IMR-90 (cell line): ENCODE data around the gene EHF. TPM values are rescaled to one million over a fixed set of nuclear protein-coding genes. Genes with fewer than 3 reads are reported as not detected.
A peak's percentile ranks its signal among the peaks of the same experiment; 100 is the strongest.

Experiments used
- ATAC-seq: fragments of 200-7000 bp; cut with Tn5 transposase; 2 replicates; pipeline ENCODE4 v1.9.1; 2020; ENCODE audit warnings: low read depth, mild to moderate bottlenecking, moderate library complexity
- BruUV-seq: library from RNA; stranded (reverse); fragments of 400-500 nt; replicated peaks from 2 replicates; lab custom pipeline; 2021; lab: Mats Ljungman, UMichigan
- CTCF ChIA-PET: fragments of 300-600 bp; formaldehyde crosslinking; extraction: SDS; loops from one replicate; lab custom pipeline; 2021; ENCODE audit warnings: antibody characterized with exemption; lab: Yijun Ruan, JAX
- POLR2A ChIA-PET: fragments of 300-600 bp; sonication (Branson Sonifier 250); formaldehyde crosslinking; loops from one replicate; lab custom pipeline; 2022; ENCODE audit warnings: antibody characterized with exemption; ENCODE audit not compliant: unreplicated experiment; lab: Charles Lee
- DNase-seq: peaks from one replicate; pipeline ENCODE4 v3.0.0; 2013
- H2AFZ ChIP-seq: replicated peaks from 2 replicates; pipeline ENCODE3; 2013; ENCODE audit warnings: low read length, mild to moderate bottlenecking; ENCODE audit not compliant: poor library complexity
- H2AK5ac ChIP-seq: 2 replicates; pipeline ENCODE4 v1.6.1; 2013; ENCODE audit warnings: low read depth, low read length, inconsistent platforms
- H2AK9ac ChIP-seq: replicated peaks from 2 replicates; pipeline ENCODE3; 2013; ENCODE audit warnings: mild to moderate bottlenecking, low read depth, low read length, moderate library complexity; ENCODE audit not compliant: poor library complexity
- H2BK120ac ChIP-seq: 2 replicates; pipeline ENCODE4 v1.6.1; 2013; ENCODE audit warnings: low read depth, low read length, inconsistent platforms
- H2BK15ac ChIP-seq: 3 replicates; pipeline ENCODE4 v1.6.1; 2013; ENCODE audit warnings: low read depth, low read length, inconsistent platforms
- H2BK20ac ChIP-seq: 2 replicates; pipeline ENCODE4 v1.6.1; 2013; ENCODE audit warnings: low read depth, mild to moderate bottlenecking, inconsistent platforms, low read length, moderate library complexity
- H2BK5ac ChIP-seq: 2 replicates; pipeline ENCODE4 v1.6.1; 2013; ENCODE audit warnings: mild to moderate bottlenecking, low read depth, low read length, inconsistent platforms; ENCODE audit not compliant: poor library complexity, severe bottlenecking
- H3K14ac ChIP-seq: replicated peaks from 2 replicates; pipeline ENCODE4 v1.6.1; 2013; ENCODE audit warnings: low read depth, low read length, inconsistent platforms
- H3K18ac ChIP-seq: 2 replicates; pipeline ENCODE4 v1.6.1; 2013; ENCODE audit warnings: low read depth, low read length, control low read depth
- H3K23ac ChIP-seq: 2 replicates; pipeline ENCODE4 v1.6.1; 2013; ENCODE audit warnings: low read depth, low read length, inconsistent platforms
- H3K27ac ChIP-seq: 2 replicates; pipeline ENCODE4 v1.5.1; 2013; ENCODE audit warnings: mild to moderate bottlenecking, control low read depth, low read length; ENCODE audit not compliant: insufficient read depth
- H3K27me3 ChIP-seq: 2 replicates; pipeline ENCODE4 v1.6.1; 2013; ENCODE audit warnings: low read length; ENCODE audit not compliant: control insufficient read depth, insufficient read depth
- H3K36me3 ChIP-seq: 2 replicates; pipeline ENCODE4 v1.6.1; 2013; ENCODE audit warnings: low read length, mixed read lengths; ENCODE audit not compliant: control insufficient read depth, insufficient read depth
- H3K4ac ChIP-seq: 2 replicates; pipeline ENCODE4 v1.6.1; 2013; ENCODE audit warnings: low read depth, low read length, inconsistent platforms
- H3K4me1 ChIP-seq: 2 replicates; pipeline ENCODE4 v1.6.1; 2013; ENCODE audit warnings: low read length, mixed read lengths; ENCODE audit not compliant: control insufficient read depth, insufficient read depth
- H3K4me2 ChIP-seq: 2 replicates; pipeline ENCODE4 v1.6.1; 2013; ENCODE audit warnings: low read depth, mild to moderate bottlenecking, control low read depth, low read length, moderate library complexity
- H3K4me3 ChIP-seq: 2 replicates; pipeline ENCODE4 v1.5.1; 2013; ENCODE audit warnings: low read depth, mild to moderate bottlenecking, control low read depth, low read length, moderate library complexity; ENCODE audit not compliant: insufficient read depth
- H3K56ac ChIP-seq: 2 replicates; pipeline ENCODE4 v1.6.1; 2013; ENCODE audit warnings: low read length, inconsistent platforms; ENCODE audit not compliant: insufficient read depth; ENCODE audit errors: extremely low read depth
- H3K79me1 ChIP-seq, 2 experiments: 2 replicates each; pipeline ENCODE4 v1.6.1; 2013; ENCODE audit warnings: low read length in 2 of 2, inconsistent platforms in 1 of 2, low read depth in 1 of 2
- H3K9ac ChIP-seq: 2 replicates; pipeline ENCODE4 v1.6.1; 2013; ENCODE audit warnings: low read depth, low read length, control low read depth
- H3K9me1 ChIP-seq: 2 replicates; pipeline ENCODE4 v1.6.1; 2013; ENCODE audit warnings: low read length, inconsistent platforms; ENCODE audit not compliant: insufficient read depth
- H3K9me3 ChIP-seq: 2 replicates; pipeline ENCODE4 v1.6.1; 2013; ENCODE audit warnings: low read length; ENCODE audit not compliant: control insufficient read depth, insufficient read depth
- H4K20me1 ChIP-seq: 2 replicates; pipeline ENCODE4 v1.6.1; 2013; ENCODE audit warnings: low read length, inconsistent platforms; ENCODE audit not compliant: insufficient read depth
- H4K5ac ChIP-seq: 2 replicates; pipeline ENCODE4 v1.6.1; 2013; ENCODE audit warnings: mild to moderate bottlenecking, low read depth, low read length, control low read depth
- H4K8ac ChIP-seq, 2 experiments: 2 replicates each; pipeline ENCODE4 v1.6.1; 2013; ENCODE audit warnings: low read depth in 2 of 2, low read length in 2 of 2, control low read depth in 1 of 2, inconsistent platforms in 1 of 2
- H4K91ac ChIP-seq: 2 replicates; pipeline ENCODE4 v1.6.1; 2013; ENCODE audit warnings: low read depth, low read length, inconsistent platforms; ENCODE audit not compliant: insufficient read depth
- BHLHE40 ChIP-seq: fragments of 150-350 bp; IDR thresholded peaks from 2 replicates; pipeline ENCODE4 v1.6.1; 2016; ENCODE audit warnings: mild to moderate bottlenecking, low read depth, low read length
- CEBPB ChIP-seq: IDR thresholded peaks from 2 replicates; pipeline ENCODE4 v1.6.1; 2012; ENCODE audit warnings: low read depth, low read length, improper control_type of control experiment
- CHD1 ChIP-seq: IDR thresholded peaks from 2 replicates; pipeline ENCODE4 v1.6.1; 2012; ENCODE audit warnings: low read depth, low read length, improper control_type of control experiment
- FOS ChIP-seq: fragments of 150-350 bp; IDR thresholded peaks from 2 replicates; pipeline ENCODE4 v1.6.1; 2016; ENCODE audit warnings: low read depth, low read length
- MAFK ChIP-seq: IDR thresholded peaks from 2 replicates; pipeline ENCODE4 v1.6.1; 2012; ENCODE audit warnings: low read depth, low read length, improper control_type of control experiment
- MAZ ChIP-seq: IDR thresholded peaks from 2 replicates; pipeline ENCODE4 v1.6.1; 2012; ENCODE audit warnings: low read depth, mild to moderate bottlenecking, low read length, improper control_type of control experiment, moderate library complexity, borderline replicate concordance
- POLR2A ChIP-seq: IDR thresholded peaks from 2 replicates; pipeline ENCODE4 v1.6.1; 2012; ENCODE audit warnings: mild to moderate bottlenecking, low read depth, low read length
- RAD21 ChIP-seq: IDR thresholded peaks from 2 replicates; pipeline ENCODE4 v1.6.1; 2012; ENCODE audit warnings: low read length, improper control_type of control experiment
- RCOR1 ChIP-seq: IDR thresholded peaks from 2 replicates; pipeline ENCODE4 v1.6.1; 2012; ENCODE audit warnings: mild to moderate bottlenecking, low read length, improper control_type of control experiment; ENCODE audit not compliant: insufficient replicate concordance
- SMC3 ChIP-seq: fragments of 150-350 bp; IDR thresholded peaks from 2 replicates; pipeline ENCODE4 v1.6.1; 2016; ENCODE audit warnings: low read depth, mild to moderate bottlenecking, antibody characterized with exemption, low read length, moderate library complexity
- WGBS, 2 experiments: methylation state at CpG; one replicate each; pipeline versions ENCODE4 v1.1.5 to v1.1.7; 2013; ENCODE audit warnings: missing lambda C conversion rate in 2 of 2; ENCODE audit not compliant: insufficient read length in 1 of 2; ENCODE audit errors: extremely low coverage in 2 of 2; 5-methylcytosine and 5-hydroxymethylcytosine counted together
- dilution Hi-C: fragments of 300-500 bp; cut with HindIII; formaldehyde crosslinking; loops from one replicate; pipeline ENCODE4 v1.14.3; 2018; ENCODE audit warnings: low sequenced_read_pairs; ENCODE audit not compliant: unreplicated experiment
- in situ Hi-C: fragments of 300-500 bp; cut with MboI; formaldehyde crosslinking; loops from 3 replicates; pipeline ENCODE4 v1.14.3; 2019; ENCODE audit warnings: low sequenced_read_pairs, inconsistent platforms, mixed read lengths
- intact Hi-C: fragments of 100-400 bp; cut with micrococcal nuclease; formaldehyde crosslinking; loops from 2 replicates; pipeline ENCODE4 v1.10.0; 2022
- polyA plus RNA-seq, 3 experiments: library from polyadenylated mRNA; depleted of rRNA; stranded (reverse); fragments of >200 nt; gene quantifications; 2 replicates each; pipeline ENCODE4 v1.2.3, GENCODE V29; 2012; ENCODE audit warnings: low replicate concordance in 1 of 3
- total RNA-seq: library from RNA; depleted of rRNA; stranded (reverse); fragments of >200 nt; gene quantifications from 2 replicates; pipeline ENCODE4 v1.2.3, GENCODE V29; 2012
- TF ChIP-seq, protein P1 (sequence below): conservative IDR thresholded peaks from 2 replicates; pipeline ENCODE4 v1.5.1; 2012; ENCODE audit warnings: mild to moderate bottlenecking, low read depth, low read length, improper control_type of control experiment
- TF ChIP-seq, protein P2 (sequence below): fragments of 150-350 bp; IDR thresholded peaks from 2 replicates; pipeline ENCODE4 v1.6.1; 2017; ENCODE audit warnings: mild to moderate bottlenecking, antibody characterized with exemption, low read length, low read depth

Gene EHF
- total and polyA plus RNA-seq, 2 of the 4 experiments (the other 2 are of a cell fraction): under 0.01 TPM; not detected in 1

- ATAC-seq (peak; percentile 86), DNase-seq (peak; percentile 99)
- Histone ChIP-seq H2BK5ac (peak overlapping the region; percentile 85), H3K18ac (peak overlapping the region; percentile 66; the same call in 1 of the 2 replicates), H3K9me1 (peaks cover 17% of the 10 kb centered on the region), H3K79me1 (no peaks in the 10 kb centered on the region), H2AK9ac (peak overlapping the region; percentile 50), H2BK15ac (peak overlapping the region; percentile 95; the same call in 2 of the 3 replicates), H3K14ac (peak overlapping the region; percentile 79), H3K9me3 (no peaks in the 10 kb centered on the region), H3K9ac (no peak overlapping the region), H3K36me3 (no peaks in the 10 kb centered on the region), H4K91ac (peak overlapping the region; percentile 86), H4K5ac (peak overlapping the region; percentile 33; the same call in 1 of the 2 replicates), H4K20me1 (no peaks in the 10 kb centered on the region), H3K27me3 (no peaks in the 10 kb centered on the region), H2AFZ (peak overlapping the region; percentile 10), H3K23ac (peak overlapping the region; percentile 82; the same call in 1 of the 2 replicates), H3K4me3 (no peak overlapping the region), H3K4me1 (peaks cover 11% of the 10 kb centered on the region), H3K56ac (peak overlapping the region; percentile 88), H3K27ac (peak overlapping the region; percentile 77), H4K8ac (peak overlapping the region; percentile 14 to 86), H3K4ac (peak overlapping the region; percentile 93), H2BK20ac (peak overlapping the region; percentile 96), H3K4me2 (no peak overlapping the region), H2BK120ac (peak overlapping the region; percentile 96), H2AK5ac (peak overlapping the region; percentile 40)
- no TSS peak for BruUV-seq
- CTCF ChIA-PET: interaction anchor here (0.5 to 1.8 kb wide), 3 partner anchors 8 to 120 kb away, joined by 3 to 14 read pairs (median 3); no protein-coding TSS in a partner anchor
- dilution Hi-C loops: no loop called here
- peak; percentile 85 for TF ChIP-seq BHLHE40
- no peak for TF ChIP-seq POLR2A
- TF ChIP-seq CEBPB: peak; percentile 97
- TF ChIP-seq, protein P1, sequence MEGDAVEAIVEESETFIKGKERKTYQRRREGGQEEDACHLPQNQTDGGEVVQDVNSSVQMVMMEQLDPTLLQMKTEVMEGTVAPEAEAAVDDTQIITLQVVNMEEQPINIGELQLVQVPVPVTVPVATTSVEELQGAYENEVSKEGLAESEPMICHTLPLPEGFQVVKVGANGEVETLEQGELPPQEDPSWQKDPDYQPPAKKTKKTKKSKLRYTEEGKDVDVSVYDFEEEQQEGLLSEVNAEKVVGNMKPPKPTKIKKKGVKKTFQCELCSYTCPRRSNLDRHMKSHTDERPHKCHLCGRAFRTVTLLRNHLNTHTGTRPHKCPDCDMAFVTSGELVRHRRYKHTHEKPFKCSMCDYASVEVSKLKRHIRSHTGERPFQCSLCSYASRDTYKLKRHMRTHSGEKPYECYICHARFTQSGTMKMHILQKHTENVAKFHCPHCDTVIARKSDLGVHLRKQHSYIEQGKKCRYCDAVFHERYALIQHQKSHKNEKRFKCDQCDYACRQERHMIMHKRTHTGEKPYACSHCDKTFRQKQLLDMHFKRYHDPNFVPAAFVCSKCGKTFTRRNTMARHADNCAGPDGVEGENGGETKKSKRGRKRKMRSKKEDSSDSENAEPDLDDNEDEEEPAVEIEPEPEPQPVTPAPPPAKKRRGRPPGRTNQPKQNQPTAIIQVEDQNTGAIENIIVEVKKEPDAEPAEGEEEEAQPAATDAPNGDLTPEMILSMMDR: peak; percentile 32; the same call in 1 of the 2 replicates
- TF ChIP-seq, protein P2, sequence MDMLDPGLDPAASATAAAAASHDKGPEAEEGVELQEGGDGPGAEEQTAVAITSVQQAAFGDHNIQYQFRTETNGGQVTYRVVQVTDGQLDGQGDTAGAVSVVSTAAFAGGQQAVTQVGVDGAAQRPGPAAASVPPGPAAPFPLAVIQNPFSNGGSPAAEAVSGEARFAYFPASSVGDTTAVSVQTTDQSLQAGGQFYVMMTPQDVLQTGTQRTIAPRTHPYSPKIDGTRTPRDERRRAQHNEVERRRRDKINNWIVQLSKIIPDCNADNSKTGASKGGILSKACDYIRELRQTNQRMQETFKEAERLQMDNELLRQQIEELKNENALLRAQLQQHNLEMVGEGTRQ: no peak; the same call in 1 of the 2 replicates
- no peak for TF ChIP-seq MAFK
- TF ChIP-seq FOS: peak; percentile 69
- TF ChIP-seq SMC3: peak; percentile 24; the same call in 1 of the 2 replicates
- TF ChIP-seq CHD1: no peak; the same call in 1 of the 2 replicates
- peak; percentile 43 for TF ChIP-seq RAD21
- no peak for TF ChIP-seq MAZ
- TF ChIP-seq RCOR1: peak; percentile 12
- in situ Hi-C loops: no loop called here
- intact Hi-C loops: no loop called here
- POLR2A ChIA-PET: interaction anchor here (1.4 kb wide), 1 partner anchor 10 kb away, joined by 5 read pairs; no protein-coding TSS in a partner anchor
- 30% methylated on average over 6 of the region's 12 CpGs; no CpG with 5 or more reads in 1 of the 2 experiments for WGBS, 2 experiments
These were observed 33.1 kb downstream of the EHF start for GRCh38 chr11:34653851-34654482.
